ENCODE measurements around the gene DRC3. TPM values are rescaled to one million over a fixed set of nuclear protein-coding genes. Genes with fewer than 3 reads are reported as not detected.
A peak's percentile ranks its signal among the peaks of the same experiment; 100 is the strongest.

The DRC3 gene
- total RNA-seq, 1 donor from 2014 or later: 1.7 TPM

DNA sequence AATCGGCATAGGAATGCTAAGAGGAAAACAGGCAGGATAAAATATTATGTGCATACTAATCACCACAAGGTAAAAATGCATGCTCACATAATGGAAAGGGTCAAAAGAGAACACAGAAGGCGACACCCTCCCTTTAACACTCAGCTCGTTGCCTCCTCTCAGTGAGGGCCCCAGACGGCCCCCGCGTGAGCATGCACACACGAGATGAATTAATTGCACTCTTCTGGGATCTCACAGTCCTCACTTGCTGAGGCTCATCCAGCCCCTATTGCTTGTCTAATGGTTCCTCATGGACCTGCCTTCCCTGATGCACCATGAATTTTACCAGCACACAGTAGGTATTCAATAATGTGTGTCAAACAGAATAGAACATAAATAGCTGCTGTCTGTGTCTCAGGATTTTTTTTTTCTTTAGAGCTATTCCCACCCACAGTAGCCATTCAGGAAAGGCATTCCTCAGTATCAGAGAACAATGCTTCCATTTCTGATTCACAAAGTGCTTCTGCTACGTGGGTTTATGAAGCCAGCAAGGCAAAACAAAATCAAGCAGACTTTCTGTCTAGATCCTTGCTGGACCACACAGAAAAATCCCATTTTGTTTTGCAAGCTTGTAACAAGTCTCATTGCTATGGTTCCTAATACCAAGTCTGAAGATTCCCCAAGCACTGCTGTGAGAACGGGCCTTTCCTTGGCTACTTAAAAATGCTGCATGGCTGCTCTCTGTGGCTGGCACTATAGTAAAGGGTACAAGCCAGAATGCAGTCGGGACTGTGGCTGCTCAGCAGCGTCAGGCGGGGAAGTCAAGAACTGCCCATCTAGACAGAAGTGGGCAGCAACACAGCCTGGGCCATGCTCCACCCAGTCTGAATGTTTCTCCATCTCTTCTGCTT lies 44.0 kb upstream of the DRC3 start:
- Histone ChIP-seq H3K4me3 (no peak overlapping the region), H3K9me3 (replicated peaks) (no peaks in the 10 kb centered on the region), H3K36me3 (no peaks in the 10 kb centered on the region), H3K27me3 (ENCODE audit: low read depth) (no peaks in the 10 kb centered on the region), H3K27ac (replicated peaks) (peak overlapping the region; percentile 86), H3K4me1 (peaks cover 86% of the 10 kb centered on the region)
- no peak for TF ChIP-seq CTCF (IDR thresholded peaks at IDR 0.05; ENCODE audit: borderline replicate concordance)
- DNase-seq: no peak
- intact Hi-C loops (cut with micrococcal nuclease): no loop called here

DNA sequence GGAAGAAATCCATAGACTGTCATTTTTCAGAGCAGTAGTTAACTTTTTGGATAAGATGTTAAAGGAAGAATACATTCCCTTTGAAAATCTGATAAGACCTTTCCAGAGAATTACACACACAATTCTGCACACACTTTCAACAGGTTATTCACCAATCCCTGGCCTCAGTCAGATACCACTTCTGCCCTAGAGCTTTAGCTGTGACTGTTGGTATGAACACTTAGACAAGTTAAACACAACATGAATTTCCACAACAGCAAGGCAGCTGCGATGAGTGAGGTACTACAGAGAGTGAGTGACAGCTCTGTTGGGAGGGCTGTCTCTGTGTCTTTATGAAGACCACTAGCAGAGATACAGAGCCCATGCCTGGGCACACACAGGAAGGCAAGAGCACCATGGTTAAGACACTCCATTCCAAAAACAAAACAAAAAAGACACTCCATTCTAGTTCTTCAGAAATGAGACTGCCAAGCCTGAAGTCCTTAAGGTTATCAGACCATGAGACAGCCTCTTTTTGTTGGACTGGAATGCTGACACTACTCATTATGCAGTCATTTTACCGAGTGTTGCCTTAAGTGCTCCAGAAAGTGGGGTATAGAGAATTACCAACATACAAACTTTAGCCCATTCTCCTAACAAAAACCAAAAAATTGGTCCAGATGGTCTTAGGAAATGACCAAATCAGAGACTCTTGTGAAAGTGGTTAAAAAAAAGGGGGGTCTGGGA lies 42.8 kb upstream of the DRC3 start:
- H3K9me3 ChIP-seq (replicated peaks): no peaks in the 10 kb centered on the region
- no peaks in the 10 kb centered on the region for H3K27me3 ChIP-seq (ENCODE audit: low read depth)
- peaks cover 89% of the 10 kb centered on the region for H3K4me1 ChIP-seq
- DNase-seq: no peak
- no peak overlapping the region for H3K4me3 ChIP-seq
- intact Hi-C loops (cut with micrococcal nuclease): no loop called here
- TF ChIP-seq CTCF (IDR thresholded peaks at IDR 0.05; ENCODE audit: borderline replicate concordance): no peak
- peak overlapping the region; percentile 86 for H3K27ac ChIP-seq (replicated peaks)
- no peaks in the 10 kb centered on the region for H3K36me3 ChIP-seq

DNA sequence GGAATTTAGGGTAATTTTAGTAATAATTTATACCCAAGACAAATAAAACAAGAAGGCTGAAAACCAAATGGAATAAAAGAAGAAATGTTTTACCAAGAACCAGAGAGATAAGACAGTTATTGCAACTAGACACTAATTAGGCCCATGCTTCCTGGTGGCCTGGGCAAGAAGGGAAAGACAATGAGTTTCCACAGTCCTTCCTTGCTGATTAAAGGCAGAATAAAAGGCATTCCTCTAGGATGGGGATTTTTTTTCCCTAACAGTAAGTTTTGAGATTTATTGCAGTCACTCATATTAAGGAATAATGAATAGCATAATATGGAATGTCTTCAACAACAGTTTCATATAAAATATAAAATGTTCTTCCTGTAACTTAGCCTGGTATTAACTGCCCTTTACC lies 42.0 kb upstream of the DRC3 start:
- intact Hi-C loops (cut with micrococcal nuclease): no loop called here
- H3K36me3 ChIP-seq: no peaks in the 10 kb centered on the region
- H3K27me3 ChIP-seq (ENCODE audit: low read depth): no peaks in the 10 kb centered on the region
- peak overlapping the region; percentile 86 for H3K27ac ChIP-seq (replicated peaks)
- no peak for DNase-seq
- no peak overlapping the region for H3K4me3 ChIP-seq
- H3K9me3 ChIP-seq (replicated peaks): no peaks in the 10 kb centered on the region
- peaks cover 94% of the 10 kb centered on the region for H3K4me1 ChIP-seq
- TF ChIP-seq CTCF (IDR thresholded peaks at IDR 0.05; ENCODE audit: borderline replicate concordance): no peak

GRCh38 chr17:17931159-17931558 lies 41.5 kb upstream of the DRC3 start:
- intact Hi-C loops (cut with micrococcal nuclease): no loop called here
- Histone ChIP-seq H3K9me3 (replicated peaks) (no peaks in the 10 kb centered on the region), H3K27ac (replicated peaks) (peak overlapping the region; percentile 86), H3K36me3 (no peaks in the 10 kb centered on the region), H3K4me3 (no peak overlapping the region), H3K27me3 (ENCODE audit: low read depth) (no peaks in the 10 kb centered on the region), H3K4me1 (peaks cover 94% of the 10 kb centered on the region)
- no peak for DNase-seq
- TF ChIP-seq CTCF (IDR thresholded peaks at IDR 0.05; ENCODE audit: borderline replicate concordance): no peak

- H3K27me3 ChIP-seq (ENCODE audit: low read depth): no peaks in the 10 kb centered on the region
- intact Hi-C loops (cut with micrococcal nuclease): no loop called here
- TF ChIP-seq CTCF (IDR thresholded peaks at IDR 0.05; ENCODE audit: borderline replicate concordance): no peak
- H3K4me3 ChIP-seq: no peak overlapping the region
- H3K36me3 ChIP-seq: no peaks in the 10 kb centered on the region
- DNase-seq: no peak
- H3K27ac ChIP-seq (replicated peaks): no peak overlapping the region
- H3K4me1 ChIP-seq: peaks cover 92% of the 10 kb centered on the region
- H3K9me3 ChIP-seq (replicated peaks): no peaks in the 10 kb centered on the region
Measured at GRCh38 chr17:17933775-17934174, 38.9 kb upstream of the DRC3 start.

All from left ventricle myocardium inferior (tissue), 1 donor.